HepG2 (cell line): ENCODE results near the gene CTNNA3. TPM values are rescaled to one million over a fixed set of nuclear protein-coding genes. Genes with fewer than 3 reads are reported as not detected.

ENCODE experiments used
- ATAC-seq: fragments of 200-7000 bp; cut with Tn5 transposase; 3 replicates; pipeline ENCODE4 v1.9.1; 2020; ENCODE audit warnings: mild to moderate bottlenecking, moderate library complexity
- BruUV-seq: library from RNA; stranded (reverse); fragments of 400-500 nt; replicated peaks from 2 replicates; lab custom pipeline; 2021; lab: Mats Ljungman, UMichigan
- CTCF ChIA-PET: fragments of 300-600 bp; formaldehyde crosslinking; extraction: SDS; loops from one replicate; lab custom pipeline; 2021; ENCODE audit warnings: low total read pairs, inconsistent platforms, low intra/inter-chr PET ratio; lab: Yijun Ruan, JAX
- POLR2A ChIA-PET: fragments of 350-600 bp; sonication (Branson Sonifier 250); formaldehyde crosslinking; loops from one replicate; lab custom pipeline; 2020; ENCODE audit warnings: antibody characterized with exemption, inconsistent platforms; lab: Yijun Ruan, JAX
- DNase-seq: peaks from one replicate; pipeline ENCODE4 v3.0.0-alpha.2; 2015; ENCODE audit warnings: low spot score
- FAIRE-seq: peaks from 3 replicates; lab custom pipeline; 2011; peaks lifted over from hg19 to GRCh38; lab: Jason Lieb, UNC
- H2AFZ ChIP-seq: one replicate; pipeline ENCODE4 v1.6.1; 2011; ENCODE audit warnings: low read length, inconsistent platforms
- H3K27ac ChIP-seq: fragments of 300-600 bp; 3 replicates; pipeline ENCODE4 v1.8.0; 2011; ENCODE audit warnings: mixed run types, mild to moderate bottlenecking, mixed read lengths, low read length, inconsistent platforms; ENCODE audit not compliant: insufficient read depth; ENCODE audit errors: extremely low read length
- H3K27me3 ChIP-seq, 2 experiments: fragments of 200-600 bp in 1 of 2; 2 replicates in 1 of 2; 3 replicates in 1 of 2; pipeline versions ENCODE4 v1.6.0 to v1.8.0; 2011; ENCODE audit warnings: low read length in 2 of 2, mild to moderate bottlenecking in 2 of 2, moderate library complexity in 2 of 2, inconsistent platforms in 1 of 2; ENCODE audit not compliant: insufficient read depth in 2 of 2, control insufficient read depth in 1 of 2
- H3K36me3 ChIP-seq, 2 experiments: fragments of 200-600 bp in 1 of 2; replicated peaks in 1 of 2; 2 replicates in 1 of 2; 3 replicates in 1 of 2; pipeline versions ENCODE4 v1.5.1 to v1.8.0; 2011; ENCODE audit warnings: low read length in 2 of 2, inconsistent platforms in 1 of 2; ENCODE audit not compliant: insufficient read depth in 2 of 2, control insufficient read depth in 1 of 2
- H3K4me1 ChIP-seq: 2 replicates; pipeline ENCODE4 v1.5.1; 2012; ENCODE audit warnings: low read length, inconsistent platforms; ENCODE audit not compliant: insufficient read depth
- H3K4me2 ChIP-seq: 2 replicates; pipeline ENCODE4 v1.6.0; 2011; ENCODE audit warnings: low read depth, low read length, inconsistent platforms
- H3K4me3 ChIP-seq, 3 experiments: fragments of 200-600 bp in 1 of 3; sonication (generic), shearing (Covaris generic) in 1 of 3; replicated peaks in 1 of 3; 2 replicates each; pipeline ENCODE4 v1.5.1; 2011 to 2016; ENCODE audit warnings: low read length in 3 of 3, inconsistent platforms in 2 of 3, low read depth in 2 of 3, mild to moderate bottlenecking in 2 of 3, control low read depth in 1 of 3, mixed read lengths in 1 of 3; ENCODE audit not compliant: insufficient read depth in 1 of 3
- H3K79me2 ChIP-seq: one replicate; pipeline ENCODE4 v1.6.1; 2011; ENCODE audit warnings: low read length, inconsistent platforms; ENCODE audit not compliant: insufficient read depth
- H3K9ac ChIP-seq: 2 replicates; pipeline ENCODE4 v1.6.0; 2011; ENCODE audit warnings: mild to moderate bottlenecking, low read depth, low read length, inconsistent platforms; ENCODE audit not compliant: insufficient read depth
- H3K9me3 ChIP-seq: 2 replicates; pipeline ENCODE4 v1.5.1; 2012; ENCODE audit warnings: mild to moderate bottlenecking, low read length
- H4K20me1 ChIP-seq: 2 replicates; pipeline ENCODE4 v1.6.0; 2011; ENCODE audit warnings: inconsistent platforms, mild to moderate bottlenecking, low read length, moderate library complexity; ENCODE audit not compliant: insufficient read depth
- NFYC ChIP-seq: IDR thresholded peaks from 2 replicates; pipeline ENCODE4 v1.6.1; 2016; ENCODE audit warnings: missing genetic modification reagents, missing compliant biosample characterization
- PRDM15 ChIP-seq: sonication (generic); formaldehyde crosslinking; IDR thresholded peaks from 2 replicates; pipeline ENCODE4 v1.4.0; 2020; ENCODE audit warnings: missing genetic modification reagents
- RXRB ChIP-seq: IDR thresholded peaks from 2 replicates; pipeline ENCODE4 v1.6.1; 2016; ENCODE audit warnings: borderline replicate concordance, missing genetic modification reagents, missing compliant biosample characterization
- TBP ChIP-seq: sonication (generic); formaldehyde crosslinking; IDR thresholded peaks from 2 replicates; pipeline ENCODE4 v1.5.0; 2020; ENCODE audit warnings: missing genetic modification reagents
- ZBTB21 ChIP-seq: sonication (generic); formaldehyde crosslinking; IDR thresholded peaks from 2 replicates; pipeline ENCODE4 v1.4.0; 2020; ENCODE audit warnings: missing genetic modification reagents
- ZBTB3 ChIP-seq: sonication (generic); formaldehyde crosslinking; IDR thresholded peaks from 2 replicates; pipeline ENCODE4 v1.4.0; 2020; ENCODE audit warnings: low read depth, mild to moderate bottlenecking, moderate library complexity, missing genetic modification reagents, borderline replicate concordance
- ZBTB7B ChIP-seq: sonication (generic); formaldehyde crosslinking; IDR thresholded peaks from 2 replicates; pipeline ENCODE4 v1.4.0; 2020; ENCODE audit warnings: missing genetic modification reagents
- ZNF207 ChIP-seq: fragments of 450-650 bp; IDR thresholded peaks from 2 replicates; pipeline ENCODE4 v1.6.1; 2016; ENCODE audit warnings: antibody characterized with exemption, borderline replicate concordance
- ZNF280D ChIP-seq: sonication (generic); formaldehyde crosslinking; IDR thresholded peaks from 2 replicates; pipeline ENCODE4 v1.5.1; 2020; ENCODE audit warnings: mild to moderate bottlenecking, missing genetic modification reagents
- ZNF383 ChIP-seq: sonication (generic); formaldehyde crosslinking; IDR thresholded peaks from 2 replicates; pipeline ENCODE4 v1.4.0; 2020; ENCODE audit warnings: missing genetic modification reagents, mild to moderate bottlenecking, borderline replicate concordance
- ZNF569 ChIP-seq: sonication (generic); formaldehyde crosslinking; IDR thresholded peaks from 2 replicates; pipeline ENCODE4 v1.5.0; 2020; ENCODE audit warnings: mild to moderate bottlenecking, missing genetic modification reagents, moderate library complexity, borderline replicate concordance
- ZNF766 ChIP-seq: sonication (generic); formaldehyde crosslinking; IDR thresholded peaks from 2 replicates; pipeline ENCODE4 v1.5.0; 2020; ENCODE audit warnings: missing genetic modification reagents, borderline replicate concordance
- ZNF777 ChIP-seq: sonication (generic); formaldehyde crosslinking; IDR thresholded peaks from 2 replicates; pipeline ENCODE4 v1.4.0; 2020; ENCODE audit warnings: missing genetic modification reagents
- ZNF816 ChIP-seq: sonication (generic); formaldehyde crosslinking; IDR thresholded peaks from 2 replicates; pipeline ENCODE4 v1.8.0; 2022; ENCODE audit warnings: missing genetic modification reagents, mild to moderate bottlenecking, borderline replicate concordance
- ZSCAN22 ChIP-seq: sonication (generic); formaldehyde crosslinking; IDR thresholded peaks from 2 replicates; pipeline ENCODE4 v1.4.0; 2020; ENCODE audit warnings: mild to moderate bottlenecking, missing genetic modification reagents
- WGBS: methylation state at CpG from one replicate; pipeline ENCODE4 v1.1.6; 2017; ENCODE audit warnings: low lambda C conversion rate; 5-methylcytosine and 5-hydroxymethylcytosine counted together
- in situ Hi-C: cut with HindIII; loops from 2 replicates; pipeline ENCODE4 v1.10.0; 2017; ENCODE audit warnings: low pct_unique_long_range_greater_than_20kb; ENCODE audit not compliant: extremely low pct_ligation_motif_present
- intact Hi-C: fragments of 100-400 bp; cut with micrococcal nuclease; formaldehyde crosslinking; loops from one replicate; pipeline ENCODE4 v1.10.0; 2022; ENCODE audit not compliant: unreplicated experiment
- polyA plus RNA-seq, 8 experiments: library from polyadenylated mRNA; depleted of rRNA in 3 of 8; stranded (reverse) in 7 of 8; unstranded in 1 of 8; fragments of >200 nt; fragmentation: Illumina TruSeq in 4 of 8; extraction: Trizol in 4 of 8; gene quantifications; 2 replicates each; pipeline versions ENCODE4 v1.2.1 to v1.2.3, GENCODE V29; 2011 to 2016; ENCODE audit warnings: low read depth in 4 of 8, missing spikeins in 1 of 8, mixed read lengths in 1 of 8; ENCODE audit not compliant: insufficient read depth in 1 of 8
- total RNA-seq, 5 experiments: library from RNA; depleted of rRNA; stranded (reverse); fragments of >200 nt; fragmentation: Illumina TruSeq; extraction: Trizol; gene quantifications; 2 replicates each; pipeline ENCODE4 v1.2.3, GENCODE V29; 2016; ENCODE audit warnings: low read depth in 1 of 5
- TF ChIP-seq, protein P1 (sequence below): sonication (generic); formaldehyde crosslinking; IDR thresholded peaks from 2 replicates; pipeline ENCODE4 v1.4.0; 2020; ENCODE audit warnings: missing genetic modification reagents, borderline replicate concordance
- TF ChIP-seq, protein P2 (sequence below): sonication (generic); formaldehyde crosslinking; IDR thresholded peaks from 2 replicates; pipeline ENCODE4 v1.8.1; 2023; ENCODE audit warnings: mild to moderate bottlenecking, missing genetic modification reagents, borderline replicate concordance

CTNNA3 gene
- total and polyA plus RNA-seq, 2 of the 13 experiments (the other 11 are each of a cell fraction or from before 2014, with no cell fraction given) = not detected

GRCh38 chr10:66760941-66761340 is 935.1 kb downstream of the CTNNA3 start (continued):
- TF ChIP-seq ZNF777 (CRISPR knock-in tag) = no peak
- TF ChIP-seq RXRB (CRISPR knock-in tag) = no peak
- no peak for TF ChIP-seq ZNF280D (CRISPR knock-in tag)
- no peak for TF ChIP-seq ZNF383 (CRISPR knock-in tag)
- no peak for TF ChIP-seq ZNF207
- TF ChIP-seq, protein P1, sequence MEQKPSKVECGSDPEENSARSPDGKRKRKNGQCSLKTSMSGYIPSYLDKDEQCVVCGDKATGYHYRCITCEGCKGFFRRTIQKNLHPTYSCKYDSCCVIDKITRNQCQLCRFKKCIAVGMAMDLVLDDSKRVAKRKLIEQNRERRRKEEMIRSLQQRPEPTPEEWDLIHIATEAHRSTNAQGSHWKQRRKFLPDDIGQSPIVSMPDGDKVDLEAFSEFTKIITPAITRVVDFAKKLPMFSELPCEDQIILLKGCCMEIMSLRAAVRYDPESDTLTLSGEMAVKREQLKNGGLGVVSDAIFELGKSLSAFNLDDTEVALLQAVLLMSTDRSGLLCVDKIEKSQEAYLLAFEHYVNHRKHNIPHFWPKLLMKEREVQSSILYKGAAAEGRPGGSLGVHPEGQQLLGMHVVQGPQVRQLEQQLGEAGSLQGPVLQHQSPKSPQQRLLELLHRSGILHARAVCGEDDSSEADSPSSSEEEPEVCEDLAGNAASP = no peak
- TF ChIP-seq ZSCAN22 (CRISPR knock-in tag) = no peak

DNA sequence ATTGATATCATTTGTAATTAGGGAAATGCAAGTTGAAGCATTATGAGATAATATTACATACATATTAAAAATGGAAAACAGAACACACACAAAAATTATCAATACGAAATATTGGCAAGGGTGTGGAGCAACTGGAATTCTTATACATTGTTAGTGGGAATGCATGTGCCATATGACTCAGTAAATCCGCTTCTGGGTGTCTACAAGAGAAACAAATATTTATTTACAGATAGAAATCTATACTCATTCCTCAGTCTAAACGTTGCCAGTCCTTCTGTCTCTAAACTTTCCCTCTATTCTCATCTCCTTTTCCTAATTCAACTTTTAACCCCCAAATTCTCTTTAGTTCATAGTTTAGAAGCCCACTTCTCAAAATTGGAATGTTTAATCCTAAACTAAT is 940.5 kb downstream of the CTNNA3 start:
- WGBS = 1% methylated on average over 3 of the region's 3 CpGs
- Histone ChIP-seq H3K4me3 (no peak overlapping the region), H3K4me2 (no peak overlapping the region), H3K4me1 (no peaks in the 10 kb centered on the region), H4K20me1 (no peaks in the 10 kb centered on the region), H3K79me2 (no peaks in the 10 kb centered on the region), H3K9ac (no peak overlapping the region), H3K9me3 (no peaks in the 10 kb centered on the region), H3K36me3 (no peaks in the 10 kb centered on the region), H2AFZ (no peak overlapping the region), H3K27me3 (no peaks in the 10 kb centered on the region), H3K27ac (no peak overlapping the region)
- intact Hi-C loops = no loop called here
- in situ Hi-C loops = no loop called here
- CTCF ChIA-PET = no interaction called here
- DNase-seq (no peak), ATAC-seq (no peak), FAIRE-seq (no peak)
- POLR2A ChIA-PET = no interaction called here
- BruUV-seq = no TSS peak
- no peak for TF ChIP-seq ZBTB21 (CRISPR knock-in tag)
- no peak for TF ChIP-seq PRDM15 (CRISPR knock-in tag)
- TF ChIP-seq ZNF816 = no peak
- TF ChIP-seq ZNF569 = no peak
- no peak for TF ChIP-seq TBP (CRISPR knock-in tag)
- TF ChIP-seq ZBTB7B (CRISPR knock-in tag) = no peak
- TF ChIP-seq NFYC (CRISPR knock-in tag) = no peak
- no peak for TF ChIP-seq ZNF766 (CRISPR knock-in tag)
- TF ChIP-seq, protein P2, sequence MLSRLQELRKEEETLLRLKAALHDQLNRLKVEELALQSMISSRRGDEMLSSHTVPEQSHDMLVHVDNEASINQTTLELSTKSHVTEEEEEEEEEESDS = no peak
- no peak for TF ChIP-seq ZBTB3 (CRISPR knock-in tag)
